Erythroblast (primary cell): Measurements from ENCODE around the gene BTBD10.

Experiments used
- GATA1 ChIP-seq: IDR thresholded peaks from 2 replicates; pipeline ENCODE4 v1.6.1; 2011; ENCODE audit warnings: low read depth, mild to moderate bottlenecking, control low read depth, low read length, moderate library complexity
- POLR2A ChIP-seq: IDR thresholded peaks from 2 replicates; pipeline ENCODE4 v1.6.1; 2011; ENCODE audit warnings: mild to moderate bottlenecking, low read length

DNA sequence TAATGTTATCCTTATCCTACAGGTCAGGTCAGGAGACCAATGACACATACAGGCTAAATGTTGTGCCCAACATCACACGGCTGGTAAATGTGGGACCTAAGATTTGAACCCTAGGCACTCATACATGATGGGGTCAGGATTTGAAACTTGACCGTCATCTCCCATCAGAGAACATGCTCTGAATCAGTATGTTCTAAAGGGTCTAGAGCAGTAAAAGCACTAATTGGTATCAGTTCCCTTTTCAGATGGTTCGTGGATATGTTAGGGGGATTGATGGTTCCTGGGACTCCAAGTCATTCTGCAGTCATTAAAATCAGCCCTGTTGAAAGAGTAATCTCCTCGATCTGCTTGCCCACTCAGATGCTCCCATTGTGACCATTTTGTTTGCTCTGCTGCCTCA is 120.0 kb downstream of the BTBD10 start:
- TF ChIP-seq POLR2A (no peak), GATA1 (no peak)
